HG03135 (cell line): ENCODE results near the gene PARM1.
"Not testable (repeated sequence)": the region's sequence is repeated elsewhere in the genome, so short reads cannot be mapped to it uniquely, and the experiment has no call there.

ENCODE experiments used
- ATAC-seq: cut with Tn5 transposase; IDR thresholded peaks from one replicate; pipeline ENCODE4 v1.9.1; 2021; ENCODE audit warnings: mild to moderate bottlenecking, moderate library complexity; ENCODE audit not compliant: unreplicated experiment

Gene PARM1

DNA sequence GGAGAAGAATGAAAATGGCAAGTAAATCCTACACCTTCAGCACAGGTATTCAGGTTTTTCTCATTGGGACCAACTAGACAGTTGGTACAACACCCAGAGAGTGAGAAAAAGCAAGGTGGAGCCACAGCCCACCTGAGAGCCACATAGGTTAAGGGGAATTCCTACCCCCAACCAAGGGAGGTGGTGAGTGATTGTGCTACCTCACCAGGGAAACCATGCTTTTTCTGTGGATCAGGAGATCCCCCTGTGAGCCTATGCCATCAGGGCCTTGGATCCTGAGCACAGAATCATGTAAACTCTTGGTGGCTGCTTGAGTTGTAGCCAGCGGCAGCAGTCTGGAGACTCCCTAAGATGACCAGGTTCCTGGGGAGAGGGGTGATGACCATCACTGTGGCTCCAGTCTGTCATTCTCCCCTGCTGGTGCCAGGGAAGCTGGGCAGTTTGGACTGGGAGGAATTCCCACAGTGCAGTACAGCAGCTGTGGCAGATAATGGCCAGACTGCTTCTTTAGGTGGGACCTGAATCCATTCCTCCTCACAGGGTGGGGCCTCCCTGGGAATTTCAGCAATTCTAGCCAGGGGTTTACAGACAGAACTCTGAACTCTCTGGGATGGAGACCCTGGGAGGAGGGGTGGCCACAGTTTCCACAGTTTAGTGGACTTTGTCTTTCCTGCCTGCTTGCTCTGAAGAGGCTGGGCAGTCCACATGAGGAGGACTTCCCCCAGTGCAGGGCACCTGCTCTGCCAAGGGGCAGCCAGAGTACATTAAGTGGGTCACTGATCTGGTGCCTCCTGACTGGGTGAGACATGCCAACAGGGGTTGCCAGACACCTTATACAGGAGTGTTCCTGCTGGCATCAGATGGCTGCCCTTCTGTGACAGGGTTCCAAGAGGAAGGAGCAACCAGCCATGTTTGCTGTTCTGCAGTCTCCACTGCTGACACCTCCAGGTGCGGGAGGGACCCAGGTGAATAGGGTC is 43.2 kb downstream of the PARM1 start:
- no peak for ATAC-seq

DNA sequence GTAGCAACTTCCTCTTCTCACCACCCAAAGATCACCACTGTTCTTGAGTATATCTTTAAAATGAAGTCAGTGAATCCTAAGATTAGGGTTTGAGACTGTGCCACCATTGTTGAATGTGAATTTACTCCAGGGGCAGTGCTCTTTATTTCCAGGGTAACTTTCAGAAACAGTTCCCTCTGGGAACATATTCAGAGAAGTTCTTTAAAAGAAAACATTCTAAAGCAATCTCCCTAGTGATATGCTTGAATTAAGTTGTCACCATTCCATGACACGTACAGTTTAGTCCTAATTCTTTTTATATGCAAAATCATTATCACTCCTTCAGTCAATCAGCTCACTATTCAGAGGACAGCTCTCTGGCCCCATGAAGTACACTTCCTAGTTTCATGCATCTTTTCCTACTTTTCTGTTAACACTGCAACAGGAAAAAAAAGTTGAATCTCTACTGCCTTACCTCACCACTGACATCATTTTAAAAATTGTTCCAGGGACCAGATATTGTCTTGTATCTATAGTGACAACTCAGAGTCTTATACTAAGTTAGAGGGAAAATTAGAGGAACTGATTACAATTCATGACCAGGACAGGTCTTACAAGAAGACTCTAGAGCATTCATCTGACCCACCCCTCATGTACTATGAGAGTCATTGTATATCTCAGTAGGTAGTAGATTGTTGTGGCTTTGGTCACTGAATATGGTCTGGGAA is 49.8 kb downstream of the PARM1 start:
- no peak for ATAC-seq

DNA sequence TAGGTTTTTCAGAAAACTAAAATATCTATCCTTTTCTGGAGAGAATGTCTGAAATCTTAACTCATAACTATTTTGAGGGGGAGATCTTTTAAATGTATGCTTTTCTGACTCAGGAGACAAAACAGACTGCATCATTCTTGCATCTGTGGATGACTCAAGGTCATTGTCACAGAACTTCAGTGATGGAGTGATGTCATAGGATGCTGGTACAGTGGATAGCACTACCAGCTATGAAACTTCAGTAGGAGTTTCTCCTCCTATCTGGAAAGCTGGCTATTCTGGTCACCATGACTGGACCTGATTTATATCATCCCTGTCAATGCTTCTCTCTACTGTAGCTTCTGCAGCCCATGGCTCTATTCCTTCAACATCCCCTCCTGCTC is 50.3 kb downstream of the PARM1 start:
- ATAC-seq = no peak

DNA sequence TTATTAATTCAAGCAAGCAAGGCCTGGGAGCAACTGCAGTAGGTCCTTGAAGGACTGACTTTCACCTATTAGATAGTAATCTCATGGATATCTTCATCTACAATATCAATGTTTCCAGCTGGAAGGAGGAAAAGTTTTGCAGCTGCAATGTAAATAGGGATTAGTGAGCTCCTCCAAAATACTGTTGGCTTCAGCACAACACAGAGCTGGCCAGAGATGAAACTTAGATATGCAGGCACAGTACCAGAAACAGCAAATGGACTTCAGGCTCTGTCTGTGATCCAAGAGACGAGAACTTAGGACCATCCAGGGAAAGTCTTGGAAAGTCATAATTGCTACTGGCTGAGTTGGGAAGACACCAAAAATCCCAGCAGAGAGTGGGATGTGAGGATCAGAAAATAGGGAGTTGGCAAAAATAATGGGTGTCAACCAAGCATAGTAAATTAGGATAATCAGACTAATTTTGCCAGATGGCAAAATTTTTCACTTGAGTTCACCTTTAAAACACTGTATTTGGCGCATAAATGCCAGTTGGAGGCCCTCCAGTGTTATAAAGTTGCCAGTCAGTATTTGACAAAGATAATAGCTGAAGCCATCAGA is 57.5 kb downstream of the PARM1 start:
- ATAC-seq = no peak

DNA sequence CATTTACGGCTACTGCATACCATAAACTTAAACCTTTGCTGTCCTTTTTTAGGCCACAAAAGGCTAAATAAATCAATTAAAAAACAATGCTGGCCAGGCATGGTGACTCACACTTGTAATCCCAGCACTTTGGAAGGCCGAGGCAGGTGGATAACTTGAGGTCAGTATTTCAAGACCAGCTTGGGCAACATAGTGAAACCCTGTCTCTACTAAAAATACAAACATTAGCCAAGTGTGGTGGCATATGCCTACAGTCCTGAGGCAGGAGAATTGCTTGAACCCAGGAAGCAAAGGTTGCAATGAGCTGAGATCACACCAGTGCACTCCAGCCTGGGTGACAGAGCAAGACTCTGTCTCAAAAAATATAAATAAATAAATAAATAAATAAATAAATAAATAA is 61.5 kb downstream of the PARM1 start:
- ATAC-seq = not testable (repeated sequence)

DNA sequence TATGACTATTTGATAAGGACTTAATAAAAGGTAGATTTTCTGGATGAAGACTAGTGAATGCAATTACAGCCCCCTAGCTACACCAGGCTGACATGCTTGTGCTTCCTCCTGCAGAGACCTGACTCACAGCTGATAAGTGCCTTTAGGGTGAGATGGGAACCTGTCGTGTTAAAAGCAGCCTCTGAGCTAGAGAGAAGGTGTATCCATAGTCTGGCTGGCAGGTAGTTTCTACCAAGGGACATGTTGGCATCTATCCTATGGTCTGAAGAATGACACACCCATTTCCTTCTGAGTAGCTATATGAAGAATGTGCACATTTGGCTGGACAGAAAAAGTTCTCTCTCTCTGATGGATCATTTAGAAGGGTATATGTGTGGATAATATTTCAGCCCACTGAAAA is 64.1 kb downstream of the PARM1 start:
- no peak for ATAC-seq

DNA sequence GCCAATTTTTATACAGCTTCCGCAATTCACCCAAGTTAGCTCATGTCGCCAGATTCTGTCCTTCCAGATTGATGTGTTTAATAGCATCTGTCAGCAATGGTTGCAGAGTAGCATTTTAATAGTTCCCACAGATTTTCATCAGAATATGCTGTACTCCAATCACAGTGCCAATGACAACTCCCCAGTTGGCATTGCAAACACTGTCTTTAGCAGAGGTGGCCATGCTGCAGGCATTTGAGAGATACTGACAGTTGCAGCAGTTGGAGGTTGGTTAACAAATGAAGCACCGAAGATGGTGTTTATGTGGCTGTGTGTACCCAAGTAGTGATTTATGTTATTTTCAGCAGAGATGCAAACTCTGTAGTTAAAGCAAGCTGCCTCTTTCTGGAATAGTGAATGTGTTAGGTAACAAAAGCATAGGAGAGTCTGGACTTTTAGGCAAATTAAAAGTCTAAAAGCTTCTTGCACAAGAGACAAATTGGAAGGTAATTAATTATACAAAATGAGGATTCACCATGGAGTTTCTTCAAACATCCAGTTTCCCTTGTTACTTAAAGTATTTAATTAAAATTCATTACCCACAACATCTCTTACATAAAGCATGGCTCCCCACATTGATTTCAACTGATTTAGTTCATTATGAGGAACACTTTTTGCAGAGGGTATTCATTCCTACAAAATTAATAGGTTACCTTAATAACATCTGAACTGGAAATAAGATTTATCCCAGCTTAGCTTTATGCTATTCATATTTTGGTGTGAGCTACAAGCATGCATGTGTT is 65.2 kb downstream of the PARM1 start:
- no peak for ATAC-seq

DNA sequence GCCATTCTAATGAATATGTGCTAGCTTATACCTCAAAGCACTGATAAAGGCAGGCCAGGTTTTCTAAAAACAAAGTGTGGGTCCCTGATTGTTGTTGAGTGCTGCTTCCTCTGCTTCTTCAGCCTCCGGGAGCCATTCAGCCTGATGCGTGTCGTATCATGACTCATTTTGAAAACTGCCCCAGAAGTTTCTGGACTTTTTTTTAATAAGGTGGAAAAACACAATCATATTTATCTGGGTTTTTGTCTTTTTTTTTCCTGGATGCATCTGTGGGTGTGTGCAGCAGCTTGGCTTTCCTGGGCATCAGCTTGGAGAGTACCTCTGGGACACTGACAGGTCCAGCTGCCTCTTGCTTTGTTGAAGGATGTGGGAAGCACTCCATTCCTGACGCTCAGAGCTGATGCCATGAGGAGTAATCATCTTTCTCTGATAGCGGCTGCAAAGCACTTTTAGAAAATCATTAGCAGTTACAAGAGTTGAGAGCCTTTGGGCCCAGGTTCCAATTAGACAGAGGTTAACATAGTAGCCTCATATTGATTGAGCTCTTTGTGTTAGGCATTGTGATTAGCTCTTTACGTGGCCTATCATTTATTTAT is 66.9 kb downstream of the PARM1 start:
- ATAC-seq = no peak

DNA sequence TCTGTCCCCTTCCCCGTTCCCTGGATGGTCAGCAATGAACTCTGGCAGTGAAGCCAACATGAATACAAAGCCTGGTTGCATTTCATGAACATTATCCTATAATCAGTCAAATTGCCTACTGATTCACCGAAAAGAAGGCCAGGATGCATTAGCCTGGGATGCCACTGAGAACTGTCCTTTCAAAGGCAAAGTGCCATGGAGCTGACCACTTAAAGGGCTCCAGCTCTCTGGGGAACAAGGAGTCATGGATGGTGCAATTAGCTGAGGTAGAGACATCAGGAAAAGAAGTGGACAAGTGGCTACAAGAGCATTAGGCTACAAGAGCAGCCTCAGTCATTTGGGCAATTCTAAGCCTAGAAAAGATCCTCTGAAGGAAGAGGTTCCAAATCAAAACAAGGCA is 69.0 kb downstream of the PARM1 start:
- no peak for ATAC-seq

DNA sequence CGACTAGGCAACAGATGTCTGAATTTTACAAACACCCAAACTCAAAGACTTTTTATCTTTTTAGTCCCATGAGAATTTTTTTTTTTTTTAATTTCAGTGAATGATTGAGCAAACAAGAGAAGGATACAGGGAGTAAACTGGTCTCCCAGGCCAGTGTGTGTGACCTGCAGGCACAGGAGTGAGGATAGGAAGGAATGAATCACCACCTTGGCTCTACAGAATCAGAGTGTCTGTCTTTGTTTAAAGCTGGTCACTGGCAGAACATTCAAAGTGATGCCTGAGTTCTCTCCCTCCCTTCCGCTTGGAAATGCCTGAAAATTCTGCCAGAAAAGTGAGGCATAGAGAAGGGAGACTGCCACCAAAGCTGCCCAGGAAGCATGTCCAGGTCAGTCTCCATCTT is 69.5 kb downstream of the PARM1 start:
- ATAC-seq = no peak

DNA sequence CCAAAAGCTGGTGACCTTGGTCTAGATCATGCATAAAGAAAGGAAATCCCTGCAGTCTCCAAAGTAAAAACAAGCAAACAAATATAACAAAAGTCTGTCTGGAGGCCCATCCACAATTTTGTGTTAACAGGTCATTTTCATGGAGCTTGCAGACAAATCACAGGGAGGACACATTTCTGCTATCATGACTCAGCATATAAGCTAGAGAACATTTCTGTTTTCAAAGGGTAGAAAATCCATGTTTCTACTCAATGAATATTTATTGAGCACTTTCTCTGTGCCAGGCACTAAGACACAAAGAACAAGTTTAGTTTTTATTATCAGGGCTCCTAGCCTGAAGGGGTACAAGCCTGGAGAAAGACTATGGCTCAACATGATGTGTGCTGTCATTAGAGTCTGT is 71.1 kb downstream of the PARM1 start:
- no peak for ATAC-seq

DNA sequence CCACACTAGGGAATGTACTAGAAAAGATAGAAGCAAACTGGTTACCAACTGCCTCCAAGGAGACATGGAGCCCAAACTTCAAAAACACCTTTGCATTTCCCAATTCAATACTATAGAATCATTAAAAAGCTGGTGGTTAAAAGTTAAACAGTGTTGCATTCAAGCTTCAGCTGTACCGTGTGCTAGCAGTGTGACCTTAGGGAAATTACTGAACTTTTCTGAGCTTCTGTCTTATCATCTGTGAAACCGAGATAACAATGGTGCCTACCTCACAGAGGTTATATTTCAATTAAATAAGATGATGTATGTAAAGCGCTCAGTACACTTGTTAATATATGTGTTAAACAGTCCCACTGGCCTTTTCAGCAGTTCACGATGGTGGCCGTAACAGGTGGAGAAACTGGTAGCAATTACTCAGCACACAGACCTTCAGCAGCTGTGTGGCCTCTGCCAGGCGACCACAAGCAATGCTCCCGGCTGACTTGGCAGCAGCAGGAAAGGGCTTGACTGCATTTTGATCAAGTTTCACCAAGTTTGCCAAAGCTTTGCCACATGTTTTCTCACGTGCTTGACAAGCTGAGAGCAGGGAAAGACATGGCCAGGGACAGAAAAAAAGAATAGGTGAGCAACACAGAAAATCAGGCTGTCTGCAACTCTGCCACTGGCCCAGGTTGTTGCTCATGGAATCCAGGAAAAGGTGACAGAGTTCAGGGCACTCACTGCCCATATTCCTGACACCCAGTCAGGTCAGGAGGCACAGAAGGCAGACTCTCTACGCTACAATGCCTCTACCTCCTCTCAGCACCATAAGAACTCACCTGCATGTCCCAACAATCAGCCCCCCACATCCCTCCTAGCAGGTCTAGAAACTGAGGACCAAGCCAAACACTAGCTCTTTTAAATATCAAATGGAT is 72.1 kb downstream of the PARM1 start:
- peak; percentile 83 for ATAC-seq

DNA sequence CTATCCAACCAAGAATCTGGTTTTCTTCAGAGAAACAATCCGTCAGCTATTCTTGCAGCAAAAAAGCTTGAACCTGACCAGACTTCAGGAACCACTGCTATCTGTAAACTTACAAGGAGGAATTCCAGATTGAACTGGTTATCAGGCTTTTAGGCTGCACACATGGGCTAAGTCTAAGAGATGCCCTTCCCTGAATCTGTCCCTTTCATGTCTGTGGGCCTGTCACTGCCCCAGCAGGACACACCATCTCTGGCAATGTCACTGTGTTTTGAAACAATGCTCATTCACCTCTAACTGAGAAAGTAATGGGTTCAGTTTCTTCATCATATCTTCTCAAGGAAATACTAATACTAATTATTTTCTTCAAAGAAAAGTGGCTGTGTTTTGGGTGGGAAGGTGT is 72.8 kb downstream of the PARM1 start:
- ATAC-seq = no peak

DNA sequence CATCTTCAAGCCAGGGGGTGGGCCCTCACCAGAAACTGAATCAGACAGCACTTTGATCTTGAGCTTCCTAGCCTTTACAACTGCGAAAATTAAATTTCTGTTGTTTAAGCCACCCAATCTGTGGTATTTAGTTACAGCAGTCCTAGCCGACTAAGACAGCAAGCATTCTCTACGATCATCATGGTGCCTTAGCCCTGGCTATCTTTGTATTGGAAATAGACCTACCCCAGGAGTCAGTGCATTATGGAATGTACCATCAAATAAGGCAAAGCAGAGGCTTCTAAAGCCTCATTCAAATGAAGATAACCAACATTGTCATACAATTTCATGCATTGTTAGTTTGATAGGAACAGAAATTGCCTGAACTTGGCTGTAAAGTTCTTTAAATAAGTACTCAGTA is 75.0 kb downstream of the PARM1 start:
- ATAC-seq = no peak

DNA sequence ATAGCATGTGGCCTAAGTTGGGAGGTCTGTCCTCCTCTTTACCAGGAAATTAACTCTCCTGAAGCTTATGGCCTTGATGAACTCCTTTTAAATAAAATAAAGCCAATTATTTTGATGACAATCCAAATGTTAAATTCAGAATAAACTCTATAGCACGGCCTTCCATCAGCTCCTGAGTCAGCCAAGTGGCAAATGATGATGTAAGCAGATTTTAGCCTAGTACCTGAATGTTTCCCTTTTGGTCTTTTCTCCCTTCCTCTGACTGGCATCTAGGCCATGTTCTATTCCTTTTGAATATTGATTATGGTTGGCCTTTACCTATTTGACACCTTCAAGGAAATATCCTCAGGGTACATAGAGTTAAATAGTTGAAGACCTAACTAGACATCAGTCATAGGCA is 76.2 kb downstream of the PARM1 start:
- ATAC-seq = no peak

DNA sequence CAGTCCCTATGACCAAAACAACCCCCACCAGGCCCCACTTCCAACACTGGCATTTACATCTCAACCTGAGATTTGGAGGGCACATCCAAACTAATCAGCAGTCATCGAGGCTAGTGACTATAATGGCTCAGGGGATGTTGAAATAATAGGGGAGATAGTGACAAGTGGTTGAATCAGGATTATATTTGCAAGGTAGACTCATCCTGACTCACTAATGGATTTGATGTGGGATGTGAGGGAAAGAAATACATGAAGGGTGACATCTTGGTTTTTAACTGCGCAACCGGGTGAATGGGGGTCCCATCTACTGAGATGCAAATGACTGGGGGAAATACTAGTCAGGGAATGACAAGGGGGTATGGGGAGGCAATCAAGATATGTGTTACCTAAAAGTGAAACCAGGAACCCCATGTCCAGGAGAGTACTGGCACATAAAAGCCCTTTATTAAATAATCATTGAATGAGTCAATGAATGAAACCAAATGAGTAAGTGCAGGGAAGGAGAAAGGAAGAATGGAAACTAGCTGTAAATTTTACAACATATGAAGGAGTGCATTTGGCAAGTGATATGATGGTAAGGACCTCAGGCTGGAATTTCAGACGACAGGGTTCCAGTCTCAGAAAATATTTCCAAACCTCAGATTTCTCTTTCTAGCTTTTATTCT is 78.3 kb downstream of the PARM1 start:
- ATAC-seq = no peak

DNA sequence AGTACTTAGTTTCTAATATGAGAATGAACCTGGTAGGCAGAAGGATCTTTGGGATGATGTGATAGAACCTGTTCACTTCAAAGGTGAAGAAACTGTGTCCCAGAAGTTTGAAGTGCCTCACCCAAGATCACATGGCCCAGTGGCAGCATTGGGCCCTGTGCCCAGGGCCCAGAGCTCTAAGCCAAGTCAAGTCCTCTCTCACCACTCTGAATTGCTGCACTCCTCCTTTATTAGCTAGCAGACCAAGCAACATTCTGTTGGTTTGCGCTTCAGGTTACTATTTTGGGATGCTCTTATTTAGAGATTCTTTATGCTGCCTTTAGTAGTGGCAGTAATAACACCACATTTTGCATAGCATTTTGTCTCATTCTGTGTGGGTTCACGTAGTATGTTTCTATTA is 82.7 kb downstream of the PARM1 start:
- no peak for ATAC-seq

DNA sequence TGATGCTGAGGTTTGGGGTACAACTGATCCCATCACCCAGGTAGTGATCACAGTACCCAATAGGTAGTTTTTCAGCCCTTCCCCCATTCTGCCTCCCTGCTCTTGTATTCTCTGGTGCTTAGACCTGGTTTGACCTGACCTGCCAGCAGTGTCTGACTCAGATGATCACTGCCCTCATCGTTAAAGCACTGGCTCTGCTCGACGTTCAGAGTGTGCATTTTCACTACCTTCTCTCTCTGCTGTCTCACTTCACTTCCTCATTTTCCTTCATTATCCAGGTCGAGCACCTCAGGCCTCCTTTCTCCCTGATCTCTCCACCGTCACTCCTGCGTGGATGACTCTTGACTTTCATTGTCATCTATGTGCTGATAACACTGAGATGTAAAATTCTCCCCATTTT is 83.6 kb downstream of the PARM1 start:
- no peak for ATAC-seq

DNA sequence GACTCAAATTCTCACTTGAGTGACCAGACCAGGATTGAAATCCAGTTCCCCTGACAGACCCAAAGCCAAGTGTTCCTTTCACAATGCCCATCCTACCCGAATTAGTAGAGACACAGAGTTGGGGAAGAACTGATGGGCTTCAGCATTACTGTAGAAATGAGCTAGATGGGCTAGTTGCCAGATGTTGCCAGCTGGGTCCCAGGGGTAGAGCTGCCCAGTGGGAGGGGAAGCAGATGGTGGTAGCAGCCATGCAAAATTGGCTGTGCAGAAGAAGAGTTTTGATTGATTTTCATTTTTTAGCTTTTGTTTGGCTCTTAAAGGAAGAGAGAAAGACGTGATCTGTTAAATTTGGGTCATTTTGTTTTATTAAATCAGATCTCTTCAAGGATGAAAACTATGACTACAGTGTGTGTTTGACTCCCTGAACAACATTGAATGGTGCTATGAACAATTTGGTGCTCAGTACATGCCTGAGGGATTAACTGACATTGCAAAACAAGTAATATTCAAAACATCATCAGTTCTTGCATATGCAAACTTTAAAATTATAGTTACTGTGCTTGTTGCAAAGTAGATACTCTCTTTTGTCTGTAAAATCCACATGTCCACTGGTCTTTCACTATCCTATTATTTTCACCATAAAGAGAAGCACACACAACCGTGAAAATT is 86.0 kb downstream of the PARM1 start:
- no peak for ATAC-seq
